ENCODE results near the gene DNMT3L.

DNA sequence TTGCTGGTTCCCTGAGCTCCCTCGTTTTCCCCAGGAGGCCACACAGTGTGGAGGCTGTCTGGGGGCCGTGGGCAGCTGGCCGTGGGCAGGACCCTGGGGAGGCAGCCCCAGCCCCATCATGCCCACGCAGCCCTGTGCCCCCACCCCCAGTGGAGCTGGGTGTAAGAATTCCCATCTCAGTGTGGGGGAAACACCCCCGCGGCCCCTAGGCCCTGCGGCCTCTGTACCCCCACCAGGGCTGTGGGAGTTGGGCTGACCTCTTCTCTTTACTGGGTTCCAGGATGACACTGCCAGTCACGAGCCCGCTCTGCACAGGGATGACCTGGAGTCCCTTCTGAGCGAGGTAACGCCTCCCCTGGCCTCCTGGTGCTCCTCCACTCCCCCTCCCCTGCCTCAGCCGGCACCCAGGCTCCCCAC, 34.4 kb upstream of the DNMT3L start:
- TF ChIP-seq POLR2A (IDR thresholded peaks at IDR 0.05) (no peak), EP300 (IDR thresholded peaks at IDR 0.05) (no peak)
- TF ChIP-seq, protein P1, sequence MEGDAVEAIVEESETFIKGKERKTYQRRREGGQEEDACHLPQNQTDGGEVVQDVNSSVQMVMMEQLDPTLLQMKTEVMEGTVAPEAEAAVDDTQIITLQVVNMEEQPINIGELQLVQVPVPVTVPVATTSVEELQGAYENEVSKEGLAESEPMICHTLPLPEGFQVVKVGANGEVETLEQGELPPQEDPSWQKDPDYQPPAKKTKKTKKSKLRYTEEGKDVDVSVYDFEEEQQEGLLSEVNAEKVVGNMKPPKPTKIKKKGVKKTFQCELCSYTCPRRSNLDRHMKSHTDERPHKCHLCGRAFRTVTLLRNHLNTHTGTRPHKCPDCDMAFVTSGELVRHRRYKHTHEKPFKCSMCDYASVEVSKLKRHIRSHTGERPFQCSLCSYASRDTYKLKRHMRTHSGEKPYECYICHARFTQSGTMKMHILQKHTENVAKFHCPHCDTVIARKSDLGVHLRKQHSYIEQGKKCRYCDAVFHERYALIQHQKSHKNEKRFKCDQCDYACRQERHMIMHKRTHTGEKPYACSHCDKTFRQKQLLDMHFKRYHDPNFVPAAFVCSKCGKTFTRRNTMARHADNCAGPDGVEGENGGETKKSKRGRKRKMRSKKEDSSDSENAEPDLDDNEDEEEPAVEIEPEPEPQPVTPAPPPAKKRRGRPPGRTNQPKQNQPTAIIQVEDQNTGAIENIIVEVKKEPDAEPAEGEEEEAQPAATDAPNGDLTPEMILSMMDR (IDR thresholded peaks at IDR 0.05), result no peak
